HCT116 (cell line): ENCODE data around the gene HELZ2.

ENCODE experiments used
- EZH2phosphoT487 ChIP-seq: fragments of 200-600 bp; IDR thresholded peaks from 2 replicates; pipeline ENCODE4 v1.6.1; 2018; ENCODE audit warnings: antibody characterized with exemption, borderline replicate concordance
- TF ChIP-seq, protein P1 (sequence below), 3 experiments: fragments of 200-600 bp in 1 of 3; sonication (generic) in 1 of 3; IDR thresholded peaks in 2 of 3; conservative IDR thresholded peaks in 1 of 3; 2 replicates each; pipeline ENCODE4 v1.5.1; 2012 to 2017; ENCODE audit warnings: low read depth in 2 of 3, low read length in 2 of 3, antibody characterized with exemption in 1 of 3, borderline replicate concordance in 1 of 3, control low read depth in 1 of 3, mild to moderate bottlenecking in 1 of 3, mixed read lengths in 1 of 3, mixed run types in 1 of 3, moderate library complexity in 1 of 3; ENCODE audit not compliant: insufficient read depth in 1 of 3
- TF ChIP-seq, protein P2 (sequence below): IDR thresholded peaks from 2 replicates; pipeline ENCODE4 v1.6.1; 2012

DNA sequence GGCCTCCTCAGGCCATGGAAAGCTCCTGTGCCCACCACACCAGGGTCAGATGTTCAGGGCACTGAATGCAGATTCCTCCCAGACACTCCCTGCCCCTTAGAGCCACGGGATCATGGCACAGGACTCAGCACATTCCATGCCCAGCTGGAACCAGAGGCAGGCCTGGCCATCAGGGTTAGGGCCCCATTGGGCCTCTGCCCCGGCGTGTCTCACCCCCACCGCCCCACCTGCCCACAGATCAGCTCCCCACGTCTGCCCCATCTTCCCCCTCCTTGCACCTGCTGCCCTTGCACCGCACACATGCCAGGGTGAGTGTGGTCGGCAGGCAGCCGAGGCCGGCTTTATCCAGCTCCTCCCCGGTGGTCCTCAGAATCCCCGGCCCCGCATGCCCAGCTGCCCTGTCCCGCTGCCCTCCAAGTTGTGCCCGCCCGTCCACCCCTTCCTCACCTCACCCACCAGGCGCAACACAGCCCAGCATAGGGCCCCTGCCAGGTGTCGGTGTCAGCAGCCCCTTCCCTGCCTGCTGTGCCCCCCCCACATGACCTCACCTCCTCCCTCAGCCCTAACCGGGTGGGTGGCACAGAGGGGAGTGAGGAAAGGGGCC, 24.3 kb downstream of the HELZ2 start:
- no peak for TF ChIP-seq EZH2phosphoT487
- TF ChIP-seq, protein P1, sequence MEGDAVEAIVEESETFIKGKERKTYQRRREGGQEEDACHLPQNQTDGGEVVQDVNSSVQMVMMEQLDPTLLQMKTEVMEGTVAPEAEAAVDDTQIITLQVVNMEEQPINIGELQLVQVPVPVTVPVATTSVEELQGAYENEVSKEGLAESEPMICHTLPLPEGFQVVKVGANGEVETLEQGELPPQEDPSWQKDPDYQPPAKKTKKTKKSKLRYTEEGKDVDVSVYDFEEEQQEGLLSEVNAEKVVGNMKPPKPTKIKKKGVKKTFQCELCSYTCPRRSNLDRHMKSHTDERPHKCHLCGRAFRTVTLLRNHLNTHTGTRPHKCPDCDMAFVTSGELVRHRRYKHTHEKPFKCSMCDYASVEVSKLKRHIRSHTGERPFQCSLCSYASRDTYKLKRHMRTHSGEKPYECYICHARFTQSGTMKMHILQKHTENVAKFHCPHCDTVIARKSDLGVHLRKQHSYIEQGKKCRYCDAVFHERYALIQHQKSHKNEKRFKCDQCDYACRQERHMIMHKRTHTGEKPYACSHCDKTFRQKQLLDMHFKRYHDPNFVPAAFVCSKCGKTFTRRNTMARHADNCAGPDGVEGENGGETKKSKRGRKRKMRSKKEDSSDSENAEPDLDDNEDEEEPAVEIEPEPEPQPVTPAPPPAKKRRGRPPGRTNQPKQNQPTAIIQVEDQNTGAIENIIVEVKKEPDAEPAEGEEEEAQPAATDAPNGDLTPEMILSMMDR (IDR thresholded peaks at IDR 0.05 in 2 of 3, conservative IDR thresholded peaks at IDR 0.05 in 1 of 3; ENCODE audit: borderline replicate concordance in 1 of 3, insufficient read depth in 1 of 3, low read depth in 2 of 3, low read length in 2 of 3), result no peak
- TF ChIP-seq, protein P2, sequence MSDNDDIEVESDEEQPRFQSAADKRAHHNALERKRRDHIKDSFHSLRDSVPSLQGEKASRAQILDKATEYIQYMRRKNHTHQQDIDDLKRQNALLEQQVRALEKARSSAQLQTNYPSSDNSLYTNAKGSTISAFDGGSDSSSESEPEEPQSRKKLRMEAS, result no peak
